ENCODE measurements around the gene ADGRL2.

DNA sequence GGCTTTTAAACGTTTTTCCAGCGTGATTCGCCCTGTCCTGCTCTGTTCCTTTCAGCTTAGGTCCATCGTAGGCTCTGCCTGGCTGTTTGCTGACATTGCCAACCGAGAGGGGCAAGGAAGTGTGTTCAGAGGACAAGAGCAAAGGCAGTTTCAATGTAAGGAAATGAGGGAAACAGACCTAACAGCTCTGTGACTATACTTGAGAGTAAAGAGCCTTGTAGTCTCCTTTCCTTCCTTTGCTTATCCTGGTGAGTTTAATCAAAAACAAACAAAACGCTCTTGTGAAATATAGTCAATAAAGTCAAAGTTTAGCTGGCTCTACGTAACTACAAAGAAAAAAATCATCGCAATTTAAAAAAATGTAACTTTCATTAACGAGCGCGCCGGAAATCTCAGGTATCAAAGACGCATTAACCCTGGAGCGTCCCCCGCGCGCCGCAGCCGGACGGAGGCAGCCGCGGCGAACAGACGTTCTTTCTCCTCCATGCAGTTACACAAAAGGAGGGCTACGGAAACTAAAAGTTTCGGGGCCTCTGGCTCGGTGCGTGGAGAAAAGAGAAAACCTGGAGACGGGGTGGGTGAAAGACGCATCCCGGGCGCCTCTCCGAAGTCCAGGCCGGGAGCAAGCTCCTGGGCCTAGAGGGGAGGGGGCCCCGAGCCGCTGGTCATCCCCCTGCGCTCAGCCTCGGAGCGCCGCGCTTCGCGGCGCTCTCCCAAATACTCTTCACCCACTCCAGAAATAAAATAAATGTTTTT, 617 bp upstream of the ADGRL2 start:
- no peak for TF ChIP-seq CEBPB (IDR thresholded peaks at IDR 0.05; ENCODE audit: low read depth, low read length)
- TF ChIP-seq, protein P1, sequence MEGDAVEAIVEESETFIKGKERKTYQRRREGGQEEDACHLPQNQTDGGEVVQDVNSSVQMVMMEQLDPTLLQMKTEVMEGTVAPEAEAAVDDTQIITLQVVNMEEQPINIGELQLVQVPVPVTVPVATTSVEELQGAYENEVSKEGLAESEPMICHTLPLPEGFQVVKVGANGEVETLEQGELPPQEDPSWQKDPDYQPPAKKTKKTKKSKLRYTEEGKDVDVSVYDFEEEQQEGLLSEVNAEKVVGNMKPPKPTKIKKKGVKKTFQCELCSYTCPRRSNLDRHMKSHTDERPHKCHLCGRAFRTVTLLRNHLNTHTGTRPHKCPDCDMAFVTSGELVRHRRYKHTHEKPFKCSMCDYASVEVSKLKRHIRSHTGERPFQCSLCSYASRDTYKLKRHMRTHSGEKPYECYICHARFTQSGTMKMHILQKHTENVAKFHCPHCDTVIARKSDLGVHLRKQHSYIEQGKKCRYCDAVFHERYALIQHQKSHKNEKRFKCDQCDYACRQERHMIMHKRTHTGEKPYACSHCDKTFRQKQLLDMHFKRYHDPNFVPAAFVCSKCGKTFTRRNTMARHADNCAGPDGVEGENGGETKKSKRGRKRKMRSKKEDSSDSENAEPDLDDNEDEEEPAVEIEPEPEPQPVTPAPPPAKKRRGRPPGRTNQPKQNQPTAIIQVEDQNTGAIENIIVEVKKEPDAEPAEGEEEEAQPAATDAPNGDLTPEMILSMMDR (conservative IDR thresholded peaks at IDR 0.05; ENCODE audit: low read depth, low read length): no peak
- TF ChIP-seq RFX5 (IDR thresholded peaks at IDR 0.05; ENCODE audit: low read depth, low read length): no peak
- TF ChIP-seq SMC3 (IDR thresholded peaks at IDR 0.05; ENCODE audit: low read depth, low read length): no peak
- TF ChIP-seq MXI1 (IDR thresholded peaks at IDR 0.05; ENCODE audit: borderline replicate concordance, low read depth, low read length): no peak
- no peak for TF ChIP-seq CHD1 (IDR thresholded peaks at IDR 0.05; ENCODE audit: low read depth, low read length)
- no peak for TF ChIP-seq POLR2A (IDR thresholded peaks at IDR 0.05; ENCODE audit: low read depth, low read length)
- no peak for TF ChIP-seq RCOR1 (IDR thresholded peaks at IDR 0.05; ENCODE audit: insufficient replicate concordance, low read length)
- TF ChIP-seq RAD21 (IDR thresholded peaks at IDR 0.05; ENCODE audit: low read length): no peak
- TF ChIP-seq MAZ (IDR thresholded peaks at IDR 0.05; ENCODE audit: borderline replicate concordance, low read depth, low read length): no peak

Data from IMR-90 (cell line).